AG04449 (cell line): ENCODE measurements around the gene SLC32A1.

Source experiments
- CTCF ChIA-PET: fragments of 350-600 bp; formaldehyde crosslinking; extraction: SDS; loops from one replicate; lab custom pipeline; 2021; ENCODE audit warnings: antibody characterized with exemption; lab: Yijun Ruan, JAX
- POLR2A ChIA-PET: fragments of 400-600, 350-600 bp; formaldehyde crosslinking; extraction: SDS; loops from one replicate; lab custom pipeline; 2020; ENCODE audit warnings: antibody characterized with exemption, inconsistent platforms; lab: Yijun Ruan, JAX
- DNase-seq: peaks from one replicate; pipeline ENCODE4 v3.0.0-alpha.2; 2010; ENCODE audit warnings: low read depth, low spot score
- H3K4me3 ChIP-seq: 2 replicates; pipeline ENCODE4 v1.5.1; 2011; ENCODE audit warnings: low read depth, mild to moderate bottlenecking, control low read depth, low read length
- TF ChIP-seq, protein P1 (sequence below): IDR thresholded peaks from one replicate; pipeline ENCODE4 v1.5.1; 2011; ENCODE audit warnings: mild to moderate bottlenecking, moderate library complexity, low read length, control low read depth, inconsistent platforms; ENCODE audit not compliant: insufficient read depth; ENCODE audit errors: missing control alignments

SLC32A1 gene

DNA sequence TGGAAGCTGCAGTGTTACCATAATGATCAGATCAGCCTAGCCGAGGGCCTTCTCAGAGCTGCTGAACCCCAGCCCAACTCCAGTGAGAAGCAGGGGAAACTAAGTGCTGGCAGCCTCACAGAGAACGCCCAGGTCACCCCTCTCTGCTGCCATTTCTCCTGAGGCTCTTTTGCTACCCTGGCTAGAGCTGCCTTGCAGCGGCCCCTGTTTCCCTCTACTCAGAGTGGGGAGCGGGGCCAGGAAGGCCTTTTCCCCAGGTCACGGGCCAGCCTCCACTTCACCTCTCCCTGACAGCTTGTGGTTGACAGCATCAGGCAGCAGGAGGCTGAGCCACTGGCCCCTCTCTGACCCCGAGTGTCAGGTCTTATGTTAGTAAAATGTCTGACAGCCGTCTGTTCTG, 46.7 kb downstream of the SLC32A1 start:
- DNase-seq = no peak
- ChIA-PET POLR2A (no interaction called here), CTCF (no interaction called here)
- TF ChIP-seq, protein P1, sequence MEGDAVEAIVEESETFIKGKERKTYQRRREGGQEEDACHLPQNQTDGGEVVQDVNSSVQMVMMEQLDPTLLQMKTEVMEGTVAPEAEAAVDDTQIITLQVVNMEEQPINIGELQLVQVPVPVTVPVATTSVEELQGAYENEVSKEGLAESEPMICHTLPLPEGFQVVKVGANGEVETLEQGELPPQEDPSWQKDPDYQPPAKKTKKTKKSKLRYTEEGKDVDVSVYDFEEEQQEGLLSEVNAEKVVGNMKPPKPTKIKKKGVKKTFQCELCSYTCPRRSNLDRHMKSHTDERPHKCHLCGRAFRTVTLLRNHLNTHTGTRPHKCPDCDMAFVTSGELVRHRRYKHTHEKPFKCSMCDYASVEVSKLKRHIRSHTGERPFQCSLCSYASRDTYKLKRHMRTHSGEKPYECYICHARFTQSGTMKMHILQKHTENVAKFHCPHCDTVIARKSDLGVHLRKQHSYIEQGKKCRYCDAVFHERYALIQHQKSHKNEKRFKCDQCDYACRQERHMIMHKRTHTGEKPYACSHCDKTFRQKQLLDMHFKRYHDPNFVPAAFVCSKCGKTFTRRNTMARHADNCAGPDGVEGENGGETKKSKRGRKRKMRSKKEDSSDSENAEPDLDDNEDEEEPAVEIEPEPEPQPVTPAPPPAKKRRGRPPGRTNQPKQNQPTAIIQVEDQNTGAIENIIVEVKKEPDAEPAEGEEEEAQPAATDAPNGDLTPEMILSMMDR = no peak
- no peak overlapping the region for H3K4me3 ChIP-seq

DNA sequence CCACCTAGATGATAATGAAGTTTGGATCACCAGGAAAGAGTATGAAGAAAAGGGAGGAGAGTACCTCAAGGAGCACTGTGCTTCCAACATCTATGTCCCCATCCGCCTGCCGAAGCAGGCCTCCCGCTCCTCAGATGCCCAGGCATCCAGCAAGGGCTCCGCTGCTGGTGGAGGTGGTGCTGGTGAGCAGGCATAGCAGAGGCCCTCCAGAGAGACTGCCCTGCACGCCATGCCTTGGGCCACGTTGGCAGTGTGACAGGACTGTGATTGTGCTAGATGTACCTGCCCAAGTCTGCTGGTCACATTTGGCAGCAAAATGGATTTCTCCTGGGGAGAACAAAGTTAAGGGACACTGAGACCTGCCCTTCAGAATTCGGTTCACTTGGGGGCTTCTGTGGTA, 47.3 kb downstream of the SLC32A1 start:
- DNase-seq = no peak
- ChIA-PET POLR2A (no interaction called here), CTCF (no interaction called here)
- TF ChIP-seq, protein P1 = no peak
- no peak overlapping the region for H3K4me3 ChIP-seq

DNA sequence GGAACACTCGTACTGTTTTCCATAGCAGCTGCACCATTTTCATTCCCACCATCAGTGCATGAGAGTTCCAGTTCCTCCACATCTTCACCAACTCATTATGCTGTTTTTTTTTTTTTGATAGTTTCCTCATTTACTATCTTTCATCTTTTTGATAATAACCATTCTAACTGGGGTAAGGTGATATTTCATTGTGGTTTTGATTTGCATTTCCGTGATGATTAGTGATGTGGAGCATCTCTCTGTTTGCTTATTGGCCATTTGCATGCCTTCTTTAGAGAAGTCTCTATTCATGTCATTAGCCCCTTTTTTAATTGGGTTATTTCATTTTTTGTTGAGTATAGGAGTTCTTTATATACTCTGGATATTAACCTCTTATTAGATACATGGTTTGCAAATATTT, 49.9 kb downstream of the SLC32A1 start:
- ChIA-PET CTCF (no interaction called here), POLR2A (no interaction called here)
- DNase-seq = no peak
- H3K4me3 ChIP-seq = no peak overlapping the region
- TF ChIP-seq, protein P1 = no peak

DNA sequence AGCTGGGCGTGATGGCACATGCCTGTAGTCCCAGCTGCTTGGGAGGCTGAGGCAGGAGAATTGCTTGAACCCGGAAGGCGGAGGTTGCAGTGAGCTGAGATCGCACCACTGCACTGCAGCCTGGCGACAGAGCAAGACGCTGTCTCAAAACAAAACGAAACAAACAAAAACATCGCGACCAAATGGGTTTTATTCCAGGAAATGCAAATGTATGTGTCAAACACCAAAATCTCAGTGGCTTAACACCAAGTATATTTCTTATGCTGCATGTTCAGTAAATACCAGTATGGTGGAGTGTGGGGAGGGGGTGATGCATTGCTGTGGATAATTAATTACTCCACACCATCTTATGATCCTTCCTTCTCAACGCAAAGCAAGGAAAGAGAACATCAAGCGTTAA, 52.1 kb downstream of the SLC32A1 start:
- ChIA-PET POLR2A (no interaction called here), CTCF (interaction anchor here (1.1 kb wide), 1 partner anchor 17 kb away, joined by 4 read pairs; no protein-coding TSS in a partner anchor)
- no peak for DNase-seq
- TF ChIP-seq, protein P1 = no peak
- no peak overlapping the region for H3K4me3 ChIP-seq
